ENCODE measurements around the gene COPA.

Gene COPA

DNA sequence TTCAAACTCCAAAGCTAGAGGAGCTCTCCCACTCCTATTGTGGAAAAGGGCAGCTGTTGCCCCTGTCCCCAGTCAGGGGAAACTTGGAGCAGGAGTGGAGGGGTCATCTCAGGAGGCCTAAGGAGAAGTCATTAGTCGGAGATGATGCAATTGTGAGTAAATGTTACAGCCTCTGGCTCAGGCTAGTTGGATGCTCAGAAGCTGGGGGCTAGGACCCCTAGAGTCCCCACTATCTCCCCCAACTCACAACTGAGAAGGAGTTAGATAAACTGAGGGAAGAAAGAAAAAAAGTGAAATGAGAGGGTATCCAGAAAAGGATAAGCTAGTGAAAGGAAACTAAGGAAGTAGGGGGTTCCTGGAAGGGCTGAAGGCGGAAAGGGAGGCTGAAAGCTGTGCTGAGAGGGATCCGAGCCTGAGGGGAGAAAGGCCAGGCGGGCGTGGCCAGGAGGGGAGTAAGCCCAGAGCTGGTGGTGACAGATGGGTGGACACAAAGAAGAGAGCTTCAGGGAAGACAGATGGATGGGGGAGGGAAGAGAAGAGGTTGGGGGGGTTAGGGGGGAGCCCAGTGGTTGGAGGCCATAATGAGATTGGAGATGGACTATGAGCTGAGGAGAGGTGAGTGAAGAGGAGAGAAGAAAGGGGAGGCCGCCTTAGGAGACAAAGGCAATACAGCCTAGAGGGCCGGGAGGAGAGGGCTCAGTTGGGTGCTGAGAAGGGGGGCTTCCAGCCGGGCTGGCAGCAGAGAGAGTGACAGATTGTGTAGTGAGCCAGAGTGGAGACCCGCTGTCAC, 19.3 kb upstream of the COPA start:
- no peak for TF ChIP-seq ZNF274 (IDR thresholded peaks at IDR 0.05; ENCODE audit: low read depth, low read length)
- no peak for TF ChIP-seq YY1 (IDR thresholded peaks at IDR 0.05; ENCODE audit: insufficient read depth, insufficient read length)
- TF ChIP-seq SUZ12 (IDR thresholded peaks at IDR 0.05; ENCODE audit: extremely low read depth, insufficient read depth, insufficient read length): no peak
- no peak for DNase-seq (ENCODE audit: low read depth, low spot score)
- Histone ChIP-seq H3K4me1 (ENCODE audit: insufficient read depth, insufficient read length) (peaks cover 23% of the 10 kb centered on the region), H3K27me3 (ENCODE audit: insufficient read depth, insufficient read length) (no peaks in the 10 kb centered on the region), H3K4me3 (ENCODE audit: insufficient read length, low read depth) (no peak overlapping the region), H3K9ac (ENCODE audit: insufficient read length, low read depth) (peak overlapping the region; percentile 61), H3K9me3 (ENCODE audit: insufficient read depth, low read length) (no peaks in the 10 kb centered on the region), H3K36me3 (ENCODE audit: insufficient read depth, insufficient read length, low read length) (peaks cover 38% of the 10 kb centered on the region)

DNA sequence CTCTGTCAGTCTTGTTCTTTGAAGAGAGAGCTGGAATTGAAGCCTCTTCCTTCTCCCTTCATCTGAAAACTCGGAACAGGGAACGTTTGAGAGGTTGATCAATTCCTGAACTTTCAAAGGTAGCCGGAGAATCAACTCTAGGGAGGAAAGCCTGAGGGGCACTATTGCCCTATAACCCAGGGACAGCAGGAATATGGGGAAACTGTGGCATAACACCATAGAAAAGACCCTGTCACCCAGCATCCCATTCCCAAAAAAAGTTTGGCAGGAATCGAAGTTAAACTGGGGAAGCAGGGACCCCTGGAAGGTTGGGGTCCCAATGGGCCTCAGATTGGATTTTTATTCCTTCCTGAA, 18.7 kb upstream of the COPA start:
- peak overlapping the region; percentile 43 for H3K9ac ChIP-seq (ENCODE audit: insufficient read length, low read depth)
- H3K4me3 ChIP-seq (ENCODE audit: insufficient read length, low read depth): no peak overlapping the region
- H3K4me1 ChIP-seq (ENCODE audit: insufficient read depth, insufficient read length): peaks cover 23% of the 10 kb centered on the region
- no peak for DNase-seq (ENCODE audit: low read depth, low spot score)
- TF ChIP-seq YY1 (IDR thresholded peaks at IDR 0.05; ENCODE audit: insufficient read depth, insufficient read length): no peak
- TF ChIP-seq ZNF274 (IDR thresholded peaks at IDR 0.05; ENCODE audit: low read depth, low read length): no peak
- no peak for TF ChIP-seq SUZ12 (IDR thresholded peaks at IDR 0.05; ENCODE audit: extremely low read depth, insufficient read depth, insufficient read length)
- peaks cover 44% of the 10 kb centered on the region for H3K36me3 ChIP-seq (ENCODE audit: insufficient read depth, insufficient read length, low read length)
- H3K27me3 ChIP-seq (ENCODE audit: insufficient read depth, insufficient read length): no peaks in the 10 kb centered on the region
- no peaks in the 10 kb centered on the region for H3K9me3 ChIP-seq (ENCODE audit: insufficient read depth, low read length)

DNA sequence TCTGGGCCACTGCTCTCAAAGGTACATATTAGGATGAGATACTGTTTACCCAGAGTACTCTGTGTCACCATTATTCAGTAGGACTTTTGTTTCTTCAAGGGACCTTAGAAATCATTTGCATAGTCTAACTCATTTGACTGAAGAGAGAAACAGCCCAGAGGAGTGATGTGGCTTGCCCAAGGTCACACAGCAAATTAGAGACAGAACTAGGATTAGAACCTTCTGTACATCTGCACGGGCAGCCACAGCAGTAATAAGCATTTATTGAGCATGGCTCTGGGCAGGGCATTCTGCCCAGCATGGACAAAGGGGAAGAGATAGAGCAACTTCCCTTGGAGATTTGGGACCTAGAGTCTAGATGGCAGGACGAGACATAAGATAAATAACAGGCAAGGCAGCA, 18.1 kb upstream of the COPA start:
- H3K36me3 ChIP-seq (ENCODE audit: insufficient read depth, insufficient read length, low read length): peaks cover 50% of the 10 kb centered on the region
- H3K9ac ChIP-seq (ENCODE audit: insufficient read length, low read depth): no peak overlapping the region
- H3K4me1 ChIP-seq (ENCODE audit: insufficient read depth, insufficient read length): peaks cover 23% of the 10 kb centered on the region
- no peaks in the 10 kb centered on the region for H3K9me3 ChIP-seq (ENCODE audit: insufficient read depth, low read length)
- TF ChIP-seq ZNF274 (IDR thresholded peaks at IDR 0.05; ENCODE audit: low read depth, low read length) (no peak), SUZ12 (IDR thresholded peaks at IDR 0.05; ENCODE audit: extremely low read depth, insufficient read depth, insufficient read length) (no peak), YY1 (IDR thresholded peaks at IDR 0.05; ENCODE audit: insufficient read depth, insufficient read length) (no peak)
- H3K27me3 ChIP-seq (ENCODE audit: insufficient read depth, insufficient read length): no peaks in the 10 kb centered on the region
- no peak for DNase-seq (ENCODE audit: low read depth, low spot score)
- H3K4me3 ChIP-seq (ENCODE audit: insufficient read length, low read depth): no peak overlapping the region

DNA sequence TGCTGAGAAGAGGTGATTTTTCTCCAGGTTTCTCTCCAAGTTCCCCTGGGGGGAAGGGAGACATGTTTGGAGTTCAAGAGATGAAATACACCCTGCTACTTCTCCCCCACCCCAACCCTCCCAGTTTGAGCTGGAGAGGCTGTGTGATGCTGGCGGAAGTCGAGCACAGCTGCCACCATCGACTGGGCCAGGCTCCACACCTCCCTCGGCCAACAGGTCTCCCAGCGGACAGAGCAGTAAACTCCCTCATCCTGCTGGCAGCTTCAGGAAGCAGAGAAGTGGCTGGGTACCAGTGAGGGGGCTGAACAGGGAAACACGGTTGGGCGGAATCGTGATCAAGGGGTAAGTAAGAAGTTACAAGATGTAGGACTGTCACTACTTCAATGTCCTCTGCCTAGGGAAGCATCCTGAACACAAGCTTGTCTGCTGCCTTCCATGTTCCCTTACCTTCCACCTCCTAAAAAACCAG, 17.2 kb upstream of the COPA start:
- no peak for DNase-seq (ENCODE audit: low read depth, low spot score)
- Histone ChIP-seq H3K36me3 (ENCODE audit: insufficient read depth, insufficient read length, low read length) (peaks cover 59% of the 10 kb centered on the region), H3K4me3 (ENCODE audit: insufficient read length, low read depth) (no peak overlapping the region), H3K4me1 (ENCODE audit: insufficient read depth, insufficient read length) (peaks cover 23% of the 10 kb centered on the region), H3K9ac (ENCODE audit: insufficient read length, low read depth) (no peak overlapping the region), H3K27me3 (ENCODE audit: insufficient read depth, insufficient read length) (no peaks in the 10 kb centered on the region), H3K9me3 (ENCODE audit: insufficient read depth, low read length) (no peaks in the 10 kb centered on the region)
- no peak for TF ChIP-seq SUZ12 (IDR thresholded peaks at IDR 0.05; ENCODE audit: extremely low read depth, insufficient read depth, insufficient read length)
- no peak for TF ChIP-seq ZNF274 (IDR thresholded peaks at IDR 0.05; ENCODE audit: low read depth, low read length)
- no peak for TF ChIP-seq YY1 (IDR thresholded peaks at IDR 0.05; ENCODE audit: insufficient read depth, insufficient read length)

DNA sequence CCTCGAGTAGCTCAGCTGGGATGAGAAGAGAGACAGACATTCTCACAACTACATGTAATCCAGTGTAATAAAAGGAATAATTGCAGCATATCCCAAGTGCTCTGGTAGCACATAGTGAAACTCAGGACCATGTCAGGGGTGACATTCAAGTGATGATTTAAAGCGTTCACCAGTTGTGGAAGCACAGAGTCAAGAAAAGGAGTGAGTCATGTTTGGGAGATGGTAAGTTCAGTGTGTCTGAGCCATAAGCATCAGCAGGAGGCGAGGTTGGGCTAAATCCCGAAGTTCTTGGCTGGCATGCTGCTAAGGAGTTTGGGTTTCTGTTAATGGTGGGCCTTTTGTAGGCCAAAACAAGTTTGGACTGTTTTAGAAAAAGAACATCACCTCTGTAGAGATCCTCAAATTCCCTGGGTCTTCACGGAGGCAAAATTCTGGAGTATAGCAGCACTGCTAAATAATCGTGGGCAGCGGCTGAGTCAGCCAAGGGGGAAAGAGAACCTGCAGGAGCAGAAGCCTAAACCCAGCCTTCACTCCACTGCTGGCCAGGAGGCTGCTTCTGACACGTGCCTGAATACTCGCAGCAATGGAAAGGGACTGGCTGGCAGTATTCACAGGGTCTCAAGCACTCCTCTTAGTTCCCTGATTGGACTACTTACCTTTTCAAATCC, 16.6 kb upstream of the COPA start:
- Histone ChIP-seq H3K4me1 (ENCODE audit: insufficient read depth, insufficient read length) (peaks cover 23% of the 10 kb centered on the region), H3K4me3 (ENCODE audit: insufficient read length, low read depth) (no peak overlapping the region), H3K36me3 (ENCODE audit: insufficient read depth, insufficient read length, low read length) (peaks cover 65% of the 10 kb centered on the region), H3K9ac (ENCODE audit: insufficient read length, low read depth) (peak overlapping the region; percentile 6), H3K9me3 (ENCODE audit: insufficient read depth, low read length) (no peaks in the 10 kb centered on the region), H3K27me3 (ENCODE audit: insufficient read depth, insufficient read length) (no peaks in the 10 kb centered on the region)
- TF ChIP-seq ZNF274 (IDR thresholded peaks at IDR 0.05; ENCODE audit: low read depth, low read length): no peak
- TF ChIP-seq YY1 (IDR thresholded peaks at IDR 0.05; ENCODE audit: insufficient read depth, insufficient read length): no peak
- TF ChIP-seq SUZ12 (IDR thresholded peaks at IDR 0.05; ENCODE audit: extremely low read depth, insufficient read depth, insufficient read length): no peak
- DNase-seq (ENCODE audit: low read depth, low spot score): no peak

DNA sequence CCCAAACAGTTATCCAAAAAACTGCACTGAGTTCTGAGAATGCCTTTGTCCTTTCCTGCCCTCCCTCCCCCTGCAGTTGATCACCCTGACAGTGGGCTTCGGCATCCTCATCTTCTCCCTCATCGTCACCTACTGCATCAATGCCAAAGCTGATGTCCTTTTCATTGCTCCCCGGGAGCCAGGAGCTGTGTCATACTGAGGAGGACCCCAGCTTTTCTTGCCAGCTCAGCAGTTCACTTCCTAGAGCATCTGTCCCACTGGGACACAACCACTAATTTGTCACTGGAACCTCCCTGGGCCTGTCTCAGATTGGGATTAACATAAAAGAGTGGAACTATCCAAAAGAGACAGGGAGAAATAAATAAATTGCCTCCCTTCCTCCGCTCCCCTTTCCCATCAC, 15.0 kb upstream of the COPA start:
- TF ChIP-seq YY1 (IDR thresholded peaks at IDR 0.05; ENCODE audit: insufficient read depth, insufficient read length) (no peak), SUZ12 (IDR thresholded peaks at IDR 0.05; ENCODE audit: extremely low read depth, insufficient read depth, insufficient read length) (no peak), ZNF274 (IDR thresholded peaks at IDR 0.05; ENCODE audit: low read depth, low read length) (no peak)

DNA sequence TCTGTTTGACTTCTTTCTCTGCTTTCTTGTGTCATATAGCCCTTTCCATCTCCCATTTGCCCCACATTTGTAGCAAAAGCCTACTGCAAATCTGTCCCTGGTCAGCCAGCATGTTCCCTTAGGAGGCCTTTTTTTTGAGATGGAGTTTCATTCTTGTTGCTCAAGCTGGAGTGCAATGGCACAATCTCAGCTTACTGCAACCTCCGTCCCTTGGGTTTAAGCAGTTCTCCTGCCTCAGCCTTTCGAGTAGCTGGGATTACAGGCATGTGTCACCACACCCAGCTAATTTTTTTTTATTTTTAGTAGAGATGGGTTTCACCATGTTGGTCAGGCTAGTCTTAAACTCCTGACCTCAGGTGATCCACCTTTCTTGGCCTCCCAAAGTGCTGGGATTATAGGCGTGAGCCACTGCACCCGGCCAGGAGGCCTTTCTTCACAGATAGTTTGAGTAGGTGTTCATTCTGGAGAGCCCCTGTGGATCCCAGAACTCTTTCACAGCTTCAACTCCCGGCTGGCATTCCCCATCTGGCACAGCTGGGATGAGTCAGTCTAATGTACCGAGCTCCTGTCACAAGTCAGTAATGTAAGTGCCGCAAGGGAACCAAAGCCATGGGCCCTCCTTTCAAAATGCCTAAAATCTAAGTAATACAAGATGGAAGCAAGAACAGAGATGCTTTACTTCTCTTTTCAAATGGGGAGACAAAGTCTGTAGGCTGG, 14.4 kb upstream of the COPA start:
- DNase-seq (ENCODE audit: low read depth, low spot score): no peak
- Histone ChIP-seq H3K4me3 (ENCODE audit: insufficient read length, low read depth) (no peak overlapping the region), H3K27me3 (ENCODE audit: insufficient read depth, insufficient read length) (no peaks in the 10 kb centered on the region), H3K9me3 (ENCODE audit: insufficient read depth, low read length) (no peaks in the 10 kb centered on the region), H3K4me1 (ENCODE audit: insufficient read depth, insufficient read length) (peaks cover 12% of the 10 kb centered on the region), H3K36me3 (ENCODE audit: insufficient read depth, insufficient read length, low read length) (peaks cover 88% of the 10 kb centered on the region), H3K9ac (ENCODE audit: insufficient read length, low read depth) (no peak overlapping the region)
- TF ChIP-seq SUZ12 (IDR thresholded peaks at IDR 0.05; ENCODE audit: extremely low read depth, insufficient read depth, insufficient read length) (no peak), YY1 (IDR thresholded peaks at IDR 0.05; ENCODE audit: insufficient read depth, insufficient read length) (no peak), ZNF274 (IDR thresholded peaks at IDR 0.05; ENCODE audit: low read depth, low read length) (no peak)

More for the DNA sequence above, 15.0 kb upstream of the COPA start:
- no peak for DNase-seq (ENCODE audit: low read depth, low spot score)
- Histone ChIP-seq H3K9me3 (ENCODE audit: insufficient read depth, low read length) (no peaks in the 10 kb centered on the region), H3K4me1 (ENCODE audit: insufficient read depth, insufficient read length) (peaks cover 18% of the 10 kb centered on the region), H3K27me3 (ENCODE audit: insufficient read depth, insufficient read length) (no peaks in the 10 kb centered on the region), H3K4me3 (ENCODE audit: insufficient read length, low read depth) (no peak overlapping the region), H3K36me3 (ENCODE audit: insufficient read depth, insufficient read length, low read length) (peaks cover 81% of the 10 kb centered on the region), H3K9ac (ENCODE audit: insufficient read length, low read depth) (no peak overlapping the region)
